ENCODE results near the gene CUX1. TPM values are rescaled to one million over a fixed set of nuclear protein-coding genes. Genes with fewer than 3 reads are reported as not detected.

CUX1 gene
- total and polyA plus RNA-seq, 2 of the 13 experiments (the other 11 are each of a cell fraction or from before 2014, with no cell fraction given): 13.7 to 14.9 TPM

DNA sequence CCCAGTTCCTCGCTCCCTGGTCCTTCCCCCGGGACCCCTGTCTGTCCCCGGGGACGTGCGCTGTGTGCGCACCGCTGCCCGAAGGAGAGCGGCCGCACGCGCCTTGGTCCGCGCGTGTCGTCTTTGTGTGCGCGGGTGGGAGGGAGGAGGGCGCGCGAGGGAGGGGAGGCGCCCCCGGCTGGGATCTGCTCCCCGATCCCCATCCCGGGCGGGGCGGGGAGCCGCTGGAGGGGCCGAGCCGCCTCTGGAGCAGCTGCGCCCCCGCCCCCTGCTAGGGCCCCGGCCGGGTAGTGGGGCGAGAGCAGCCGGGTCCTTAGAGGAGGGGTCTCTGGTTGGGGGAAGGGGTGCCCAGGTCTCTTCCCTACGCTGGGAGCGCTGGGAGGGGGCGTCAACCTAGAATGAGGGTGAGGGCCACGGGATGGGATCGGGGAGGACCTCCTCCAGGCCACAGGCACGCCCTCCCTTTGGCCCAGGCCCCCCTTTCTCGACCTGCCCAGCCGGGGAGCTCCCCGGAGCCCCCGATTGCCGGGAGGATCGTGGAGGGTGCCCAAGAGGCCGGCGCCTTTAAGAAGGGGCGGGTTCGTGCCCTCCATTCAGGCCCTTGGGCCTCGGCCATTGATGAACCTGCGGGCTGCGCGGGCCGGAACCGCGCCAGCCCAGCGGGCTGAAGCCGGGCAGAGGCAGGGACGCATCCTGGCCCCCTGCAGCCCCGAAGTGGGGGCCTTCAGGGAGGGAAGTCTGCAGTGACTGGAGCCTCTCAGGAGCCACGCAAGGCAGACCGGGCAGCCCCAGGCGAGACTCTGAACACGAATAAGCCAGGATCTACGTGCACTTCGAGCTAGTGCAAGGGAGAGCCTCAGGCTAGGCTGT lies 469.9 kb downstream of the CUX1 start (continued):
- TF ChIP-seq, protein P1, sequence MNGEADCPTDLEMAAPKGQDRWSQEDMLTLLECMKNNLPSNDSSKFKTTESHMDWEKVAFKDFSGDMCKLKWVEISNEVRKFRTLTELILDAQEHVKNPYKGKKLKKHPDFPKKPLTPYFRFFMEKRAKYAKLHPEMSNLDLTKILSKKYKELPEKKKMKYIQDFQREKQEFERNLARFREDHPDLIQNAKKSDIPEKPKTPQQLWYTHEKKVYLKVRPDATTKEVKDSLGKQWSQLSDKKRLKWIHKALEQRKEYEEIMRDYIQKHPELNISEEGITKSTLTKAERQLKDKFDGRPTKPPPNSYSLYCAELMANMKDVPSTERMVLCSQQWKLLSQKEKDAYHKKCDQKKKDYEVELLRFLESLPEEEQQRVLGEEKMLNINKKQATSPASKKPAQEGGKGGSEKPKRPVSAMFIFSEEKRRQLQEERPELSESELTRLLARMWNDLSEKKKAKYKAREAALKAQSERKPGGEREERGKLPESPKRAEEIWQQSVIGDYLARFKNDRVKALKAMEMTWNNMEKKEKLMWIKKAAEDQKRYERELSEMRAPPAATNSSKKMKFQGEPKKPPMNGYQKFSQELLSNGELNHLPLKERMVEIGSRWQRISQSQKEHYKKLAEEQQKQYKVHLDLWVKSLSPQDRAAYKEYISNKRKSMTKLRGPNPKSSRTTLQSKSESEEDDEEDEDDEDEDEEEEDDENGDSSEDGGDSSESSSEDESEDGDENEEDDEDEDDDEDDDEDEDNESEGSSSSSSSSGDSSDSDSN (CRISPR knock-in tag; IDR thresholded peaks at IDR 0.05): peak; percentile 4

DNA sequence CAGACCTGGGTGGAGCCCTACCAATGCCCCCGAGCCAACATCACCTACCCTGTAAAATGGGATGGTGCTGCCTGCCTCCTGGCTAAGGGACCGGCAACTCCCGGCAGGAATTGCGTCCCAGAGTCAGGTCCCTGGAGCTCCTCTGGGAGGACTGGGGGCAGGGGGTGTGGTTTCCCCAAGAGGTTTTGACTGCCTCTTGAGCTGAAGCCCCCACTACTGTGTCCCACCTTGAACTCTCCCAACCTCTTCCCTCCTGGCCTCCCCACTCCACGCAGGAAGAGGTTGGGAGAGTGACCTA lies 470.5 kb downstream of the CUX1 start:
- H3K27me3 ChIP-seq (ENCODE audit: control insufficient read depth in 1 of 2, insufficient read depth in 2 of 2, low read length in 2 of 2): peaks cover 2 to 21% of the 10 kb centered on the region in 2 experiments; a peak in 3 of 5 replicates
- ChIA-PET CTCF (ENCODE audit: low intra/inter-chr PET ratio, low total read pairs) (no interaction called here), POLR2A (interaction anchor here (0.9 to 2.0 kb wide), 2 partner anchors 19 to 76 kb away, joined by 5 to 6 read pairs; no protein-coding TSS in a partner anchor)
- H3K9ac ChIP-seq (ENCODE audit: insufficient read depth, low read depth, low read length): peak overlapping the region; percentile 56
- peak overlapping the region; percentile 83 for H3K4me2 ChIP-seq (ENCODE audit: low read depth, low read length)
- H3K36me3 ChIP-seq (replicated peaks in 1 of 2; ENCODE audit: control insufficient read depth in 1 of 2, insufficient read depth in 2 of 2, low read length in 2 of 2): no peaks in the 10 kb centered on the region
- intact Hi-C loops (cut with micrococcal nuclease; ENCODE audit: unreplicated experiment) (no loop called here), in situ Hi-C loops (cut with HindIII; ENCODE audit: extremely low pct_ligation_motif_present, low pct_unique_long_range_greater_than_20kb) (loop anchor here (5.0 kb wide), 1 partner anchor 104 kb away; no protein-coding TSS in a partner anchor)
- FAIRE-seq (no peak), ATAC-seq (no peak), DNase-seq (ENCODE audit: low spot score) (no peak)
- peak overlapping the region; percentile 58 to 78 (median 77); a peak in 4 of 6 replicates for H3K4me3 ChIP-seq (replicated peaks in 1 of 3; ENCODE audit: insufficient read depth in 1 of 3, low read depth in 2 of 3, low read length in 3 of 3)
- TF ChIP-seq, protein P2, sequence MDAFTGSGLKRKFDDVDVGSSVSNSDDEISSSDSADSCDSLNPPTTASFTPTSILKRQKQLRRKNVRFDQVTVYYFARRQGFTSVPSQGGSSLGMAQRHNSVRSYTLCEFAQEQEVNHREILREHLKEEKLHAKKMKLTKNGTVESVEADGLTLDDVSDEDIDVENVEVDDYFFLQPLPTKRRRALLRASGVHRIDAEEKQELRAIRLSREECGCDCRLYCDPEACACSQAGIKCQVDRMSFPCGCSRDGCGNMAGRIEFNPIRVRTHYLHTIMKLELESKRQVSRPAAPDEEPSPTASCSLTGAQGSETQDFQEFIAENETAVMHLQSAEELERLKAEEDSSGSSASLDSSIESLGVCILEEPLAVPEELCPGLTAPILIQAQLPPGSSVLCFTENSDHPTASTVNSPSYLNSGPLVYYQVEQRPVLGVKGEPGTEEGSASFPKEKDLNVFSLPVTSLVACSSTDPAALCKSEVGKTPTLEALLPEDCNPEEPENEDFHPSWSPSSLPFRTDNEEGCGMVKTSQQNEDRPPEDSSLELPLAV (CRISPR knock-in tag; conservative IDR thresholded peaks at IDR 0.05; ENCODE audit: low read depth): no peak
- TF ChIP-seq ZBTB3 (CRISPR knock-in tag; IDR thresholded peaks at IDR 0.05; ENCODE audit: borderline replicate concordance, low read depth) (no peak), TAF1 (CRISPR knock-in tag; IDR thresholded peaks at IDR 0.05) (no peak), ZNF776 (CRISPR knock-in tag; IDR thresholded peaks at IDR 0.05) (no peak), MEIS1 (CRISPR knock-in tag; IDR thresholded peaks at IDR 0.05; ENCODE audit: borderline replicate concordance) (no peak), ELF4 (CRISPR knock-in tag; IDR thresholded peaks at IDR 0.05; ENCODE audit: borderline replicate concordance) (no peak), KAT7 (CRISPR knock-in tag; IDR thresholded peaks at IDR 0.05; ENCODE audit: borderline replicate concordance) (no peak), ZFX (CRISPR knock-in tag; IDR thresholded peaks at IDR 0.05; ENCODE audit: low read depth) (0 out of 2 replicates have a peak, but pooled peaks have one; percentile 0), PHF21A (CRISPR knock-in tag; IDR thresholded peaks at IDR 0.05) (0 out of 2 replicates have a peak, but pooled peaks have one; percentile 6), CCDC6 (CRISPR knock-in tag; IDR thresholded peaks at IDR 0.05) (0 out of 2 replicates have a peak, but pooled peaks have one; percentile 9)
- TF ChIP-seq, protein P3, sequence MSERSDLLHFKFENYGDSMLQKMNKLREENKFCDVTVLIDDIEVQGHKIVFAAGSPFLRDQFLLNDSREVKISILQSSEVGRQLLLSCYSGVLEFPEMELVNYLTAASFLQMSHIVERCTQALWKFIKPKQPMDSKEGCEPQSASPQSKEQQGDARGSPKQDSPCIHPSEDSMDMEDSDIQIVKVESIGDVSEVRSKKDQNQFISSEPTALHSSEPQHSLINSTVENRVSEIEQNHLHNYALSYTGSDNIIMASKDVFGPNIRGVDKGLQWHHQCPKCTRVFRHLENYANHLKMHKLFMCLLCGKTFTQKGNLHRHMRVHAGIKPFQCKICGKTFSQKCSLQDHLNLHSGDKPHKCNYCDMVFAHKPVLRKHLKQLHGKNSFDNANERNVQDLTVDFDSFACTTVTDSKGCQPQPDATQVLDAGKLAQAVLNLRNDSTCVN (CRISPR knock-in tag; IDR thresholded peaks at IDR 0.05; ENCODE audit: borderline replicate concordance): no peak
- H2AFZ ChIP-seq (ENCODE audit: low read length): no peak overlapping the region
- H3K27ac ChIP-seq (ENCODE audit: extremely low read length, insufficient read depth, low read length): no peak overlapping the region
- H3K9me3 ChIP-seq (ENCODE audit: low read length): no peaks in the 10 kb centered on the region
- WGBS (ENCODE audit: low lambda C conversion rate): 0% methylated on average over 4 of the region's 5 CpGs
- H3K4me1 ChIP-seq (ENCODE audit: insufficient read depth, low read length): peaks cover 33% of the 10 kb centered on the region
- no TSS peak for BruUV-seq (replicated peaks)
- peaks cover 10% of the 10 kb centered on the region; the same call in 1 of the 2 replicates for H4K20me1 ChIP-seq (ENCODE audit: insufficient read depth, low read length)
- H3K79me2 ChIP-seq (ENCODE audit: insufficient read depth, low read length): no peaks in the 10 kb centered on the region
